Nephron progenitor cell (in vitro differentiated cells): ENCODE results near the gene PSMC3IP.
"Not testable (repeated sequence)": the region's sequence is repeated elsewhere in the genome, so short reads cannot be mapped to it uniquely, and the experiment has no call there.

ENCODE experiments used
- DNase-seq: peaks from one replicate; pipeline ENCODE4 v3.0.0; 2021
- H3K27ac Mint-ChIP-seq: 2 replicates; pipeline ENCODE4 v1.8.0; 2021; ENCODE audit warnings: mild to moderate bottlenecking, moderate library complexity, mixed read lengths
- H3K27me3 Mint-ChIP-seq: 2 replicates; pipeline ENCODE4 v1.8.0; 2021; ENCODE audit warnings: mild to moderate bottlenecking, low read depth, mixed read lengths; ENCODE audit not compliant: poor library complexity
- H3K36me3 Mint-ChIP-seq: 2 replicates; pipeline ENCODE4 v1.8.0; 2021; ENCODE audit warnings: low read depth, mixed read lengths
- H3K4me1 Mint-ChIP-seq: 2 replicates; pipeline ENCODE4 v1.8.0; 2021; ENCODE audit warnings: mixed read lengths
- H3K4me3 Mint-ChIP-seq: 2 replicates; pipeline ENCODE4 v1.8.0; 2021; ENCODE audit warnings: mild to moderate bottlenecking, moderate library complexity, mixed read lengths
- H3K9me3 Mint-ChIP-seq: 2 replicates; pipeline ENCODE4 v1.8.0; 2021; ENCODE audit warnings: mild to moderate bottlenecking, moderate library complexity, mixed read lengths
- TF ChIP-seq, protein P1 (sequence below): fragments of 200-600 bp; sonication (generic); IDR thresholded peaks from 2 replicates; pipeline ENCODE4 v1.5.0; 2021; ENCODE audit warnings: antibody characterized with exemption

The PSMC3IP gene

GRCh38 chr17:42553161-42553818 is 24.2 kb downstream of the PSMC3IP start:
- TF ChIP-seq, protein P1, sequence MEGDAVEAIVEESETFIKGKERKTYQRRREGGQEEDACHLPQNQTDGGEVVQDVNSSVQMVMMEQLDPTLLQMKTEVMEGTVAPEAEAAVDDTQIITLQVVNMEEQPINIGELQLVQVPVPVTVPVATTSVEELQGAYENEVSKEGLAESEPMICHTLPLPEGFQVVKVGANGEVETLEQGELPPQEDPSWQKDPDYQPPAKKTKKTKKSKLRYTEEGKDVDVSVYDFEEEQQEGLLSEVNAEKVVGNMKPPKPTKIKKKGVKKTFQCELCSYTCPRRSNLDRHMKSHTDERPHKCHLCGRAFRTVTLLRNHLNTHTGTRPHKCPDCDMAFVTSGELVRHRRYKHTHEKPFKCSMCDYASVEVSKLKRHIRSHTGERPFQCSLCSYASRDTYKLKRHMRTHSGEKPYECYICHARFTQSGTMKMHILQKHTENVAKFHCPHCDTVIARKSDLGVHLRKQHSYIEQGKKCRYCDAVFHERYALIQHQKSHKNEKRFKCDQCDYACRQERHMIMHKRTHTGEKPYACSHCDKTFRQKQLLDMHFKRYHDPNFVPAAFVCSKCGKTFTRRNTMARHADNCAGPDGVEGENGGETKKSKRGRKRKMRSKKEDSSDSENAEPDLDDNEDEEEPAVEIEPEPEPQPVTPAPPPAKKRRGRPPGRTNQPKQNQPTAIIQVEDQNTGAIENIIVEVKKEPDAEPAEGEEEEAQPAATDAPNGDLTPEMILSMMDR: no peak
- Mint-ChIP-seq H3K9me3 (no peaks in the 10 kb centered on the region), H3K27ac (no peak overlapping the region), H3K4me3 (peak overlapping the region; percentile 88), H3K4me1 (peaks cover 62% of the 10 kb centered on the region), H3K27me3 (no peaks in the 10 kb centered on the region), H3K36me3 (no peaks in the 10 kb centered on the region)
- peak; percentile 37 for DNase-seq

- Mint-ChIP-seq H3K4me1 (peaks cover 62% of the 10 kb centered on the region), H3K4me3 (peak within 1 kb of the TSS; percentile 88)
- H3K27me3 Mint-ChIP-seq, H3K36me3 Mint-ChIP-seq, H3K9me3 Mint-ChIP-seq, DNase-seq, H3K27ac Mint-ChIP-seq: not testable (repeated sequence)
These were observed 24.8 kb downstream of the PSMC3IP start, which contains the start of gene HSD17B1 for GRCh38 chr17:42552736-42553135. Gene HSD17B1, plus strand, starts transcription at chr17:42552923. Its CDS starts 11 bp downstream, at chr17:42552934.

DNA sequence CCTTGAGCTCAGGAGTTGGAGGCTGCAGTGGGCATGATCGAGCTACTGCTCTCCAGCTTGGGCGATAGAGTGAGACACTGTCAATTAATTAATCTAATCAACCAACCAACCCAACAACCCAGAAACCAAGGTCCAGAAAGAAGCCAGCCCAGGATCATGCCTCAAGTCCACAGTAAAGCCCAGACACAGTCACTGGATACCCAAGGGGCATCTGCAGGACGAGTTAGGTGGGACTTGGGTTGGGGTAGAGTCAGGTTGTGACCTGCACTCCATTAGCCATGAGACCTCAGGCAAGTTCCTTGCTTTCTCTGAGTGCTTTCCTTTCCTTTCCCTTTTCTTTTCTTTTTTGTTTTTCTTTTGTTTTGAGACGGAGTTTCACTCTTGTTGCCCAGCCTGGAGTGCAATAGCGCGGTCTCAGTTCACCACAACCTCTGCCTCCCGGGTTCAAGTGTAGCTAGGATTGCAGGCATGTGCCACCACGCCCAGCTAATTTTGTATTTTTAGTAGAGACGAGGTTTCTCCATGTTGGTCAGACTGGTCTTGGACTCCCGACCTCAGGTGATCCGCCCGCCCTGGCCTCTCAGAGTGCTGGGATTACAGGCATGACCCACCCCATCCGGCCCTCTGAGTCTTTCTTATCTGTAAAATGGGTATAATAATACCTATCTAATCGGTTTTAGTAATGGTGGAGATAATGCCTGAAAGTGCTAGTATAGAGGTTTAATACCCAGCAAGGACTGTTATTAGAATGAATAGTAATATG is 28.4 kb downstream of the PSMC3IP start:
- Mint-ChIP-seq H3K27ac (peak overlapping the region; percentile 48), H3K27me3 (no peaks in the 10 kb centered on the region), H3K9me3 (no peaks in the 10 kb centered on the region), H3K4me1 (peaks cover 36% of the 10 kb centered on the region), H3K4me3 (peak overlapping the region; percentile 77), H3K36me3 (peaks cover 5% of the 10 kb centered on the region)
- TF ChIP-seq, protein P1: no peak
- DNase-seq: no peak

GRCh38 chr17:42548070-42548837 is 29.3 kb downstream of the PSMC3IP start:
- Mint-ChIP-seq H3K4me3 (peak overlapping the region; percentile 77), H3K4me1 (peaks cover 28% of the 10 kb centered on the region), H3K9me3 (no peaks in the 10 kb centered on the region), H3K36me3 (peaks cover 5% of the 10 kb centered on the region), H3K27me3 (no peaks in the 10 kb centered on the region), H3K27ac (no peak overlapping the region)
- TF ChIP-seq, protein P1: peak; percentile 28
- peak; percentile 87 for DNase-seq

GRCh38 chr17:42547698-42548069 is 29.8 kb downstream of the PSMC3IP start:
- TF ChIP-seq, protein P1: no peak
- H3K27ac Mint-ChIP-seq: no peak overlapping the region
- peaks cover 5% of the 10 kb centered on the region for H3K36me3 Mint-ChIP-seq
- no peaks in the 10 kb centered on the region for H3K9me3 Mint-ChIP-seq
- H3K4me3 Mint-ChIP-seq: no peak overlapping the region
- peaks cover 23% of the 10 kb centered on the region for H3K4me1 Mint-ChIP-seq
- no peaks in the 10 kb centered on the region for H3K27me3 Mint-ChIP-seq
- DNase-seq: no peak

- H3K27ac Mint-ChIP-seq: no peak overlapping the region
- H3K4me3 Mint-ChIP-seq: peak overlapping the region; percentile 52
These were observed 30.5 kb downstream of the PSMC3IP start for GRCh38 chr17:42547001-42547461.

DNA sequence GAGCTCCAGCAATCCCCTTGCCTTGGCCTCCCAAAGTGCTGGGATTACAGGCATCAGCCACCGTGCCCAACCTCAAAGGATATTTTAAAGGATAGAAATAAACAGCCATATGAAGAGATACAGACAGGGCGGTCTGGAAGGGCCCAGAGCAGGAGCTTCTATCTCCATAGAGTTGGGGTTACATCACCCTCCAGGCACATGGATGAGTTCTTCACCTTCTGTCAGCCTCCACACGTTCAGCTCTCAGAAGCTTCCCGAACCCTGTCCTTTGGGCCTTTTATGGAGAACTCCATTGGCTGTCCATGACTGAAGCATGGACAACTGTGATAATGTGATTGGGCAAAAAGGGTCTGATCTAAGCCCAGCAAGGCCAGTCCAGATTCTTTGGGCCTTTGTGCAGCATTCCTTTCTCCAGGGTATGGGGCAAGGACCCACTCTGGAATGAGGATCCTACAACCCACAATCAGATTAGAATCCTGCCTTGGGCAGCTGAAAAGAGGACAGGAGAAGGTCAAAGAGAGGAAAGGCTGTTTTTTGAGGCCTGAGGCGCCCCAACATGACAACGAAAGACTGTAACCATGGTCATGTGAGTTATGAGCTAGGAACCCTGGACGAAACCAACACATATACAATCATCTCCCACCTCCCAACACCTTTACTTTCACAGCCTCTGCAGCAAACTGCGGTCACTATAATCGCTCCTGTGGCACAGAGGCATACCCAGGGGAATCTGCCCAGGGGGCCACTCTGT is 31.6 kb downstream of the PSMC3IP start:
- H3K27ac Mint-ChIP-seq, DNase-seq, H3K27me3 Mint-ChIP-seq, H3K9me3 Mint-ChIP-seq, H3K36me3 Mint-ChIP-seq, H3K4me3 Mint-ChIP-seq: not testable (repeated sequence)
- peaks cover 19% of the 10 kb centered on the region for H3K4me1 Mint-ChIP-seq

More at GRCh38 chr17:42547001-42547461, 30.5 kb downstream of the PSMC3IP start:
- H3K9me3 Mint-ChIP-seq: no peaks in the 10 kb centered on the region
- peaks cover 5% of the 10 kb centered on the region for H3K36me3 Mint-ChIP-seq
- DNase-seq: no peak
- TF ChIP-seq, protein P1: no peak
- no peaks in the 10 kb centered on the region for H3K27me3 Mint-ChIP-seq
- H3K4me1 Mint-ChIP-seq: peaks cover 17% of the 10 kb centered on the region
